Activated T-cell treated with anti-CD3 and anti-CD28 coated beads for 1 hour (primary cell): Measurements from ENCODE around the gene TLE6.
"Not testable (repeated sequence)": the region's sequence is repeated elsewhere in the genome, so short reads cannot be mapped to it uniquely, and the experiment has no call there.

Source experiments
- DNase-seq: peaks from one replicate; pipeline ENCODE4 v3.0.0-alpha.2; 2020; ENCODE audit warnings: low read depth

Gene TLE6

DNA sequence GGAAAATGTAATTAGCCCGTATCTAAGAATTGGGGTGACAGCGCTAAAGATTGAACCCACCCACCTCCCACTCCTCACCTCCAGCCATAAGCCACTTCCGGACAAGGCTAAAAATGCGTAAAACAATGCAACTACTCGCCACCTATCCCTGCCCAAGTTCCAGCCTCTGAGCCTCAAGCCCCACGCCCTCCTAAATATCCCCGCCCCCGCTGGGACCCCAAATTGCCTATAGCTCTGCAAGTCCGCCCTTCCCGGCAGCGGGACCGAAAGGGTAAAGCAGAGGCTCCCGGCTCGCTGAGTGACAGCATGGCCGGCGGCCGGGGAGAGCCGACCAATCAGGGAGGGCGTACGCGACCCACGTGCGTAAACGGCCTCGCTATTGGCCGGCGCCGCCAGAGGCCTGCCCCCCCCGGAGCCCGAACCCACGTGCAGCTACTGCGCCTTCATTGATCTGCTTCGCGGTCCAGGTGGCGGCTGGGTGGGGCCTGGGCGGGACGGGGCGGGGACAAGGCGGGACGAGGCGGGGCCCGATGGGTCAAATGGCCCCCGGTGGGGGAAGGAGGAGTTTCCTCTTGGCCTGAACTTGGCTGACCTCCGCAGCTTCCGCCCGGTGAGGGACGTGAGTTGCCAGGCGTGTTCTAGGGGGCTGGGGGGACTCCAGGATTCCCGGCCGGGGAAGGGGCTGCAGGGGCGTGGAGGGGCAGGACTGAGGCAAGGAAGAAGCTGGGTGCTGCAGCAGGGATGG, at the start of gene TLE6:
TSS of gene TLE6 (plus strand) at position 564 of the 745 bp plus-strand sequence. CDS start 670 bp downstream, outside the sequence.
- DNase-seq = peak; percentile 85

- no peak for DNase-seq
Measured at GRCh38 chr19:2933490-2933910, 43.9 kb upstream of the TLE6 start.

- DNase-seq = not testable (repeated sequence)
Measured at GRCh38 chr19:2935863-2936262, 41.5 kb upstream of the TLE6 start.

GRCh38 chr19:2942928-2943640, 34.3 kb upstream of the TLE6 start:
- no peak for DNase-seq

GRCh38 chr19:2944403-2944774, 33.0 kb upstream of the TLE6 start:
- DNase-seq = no peak

DNA sequence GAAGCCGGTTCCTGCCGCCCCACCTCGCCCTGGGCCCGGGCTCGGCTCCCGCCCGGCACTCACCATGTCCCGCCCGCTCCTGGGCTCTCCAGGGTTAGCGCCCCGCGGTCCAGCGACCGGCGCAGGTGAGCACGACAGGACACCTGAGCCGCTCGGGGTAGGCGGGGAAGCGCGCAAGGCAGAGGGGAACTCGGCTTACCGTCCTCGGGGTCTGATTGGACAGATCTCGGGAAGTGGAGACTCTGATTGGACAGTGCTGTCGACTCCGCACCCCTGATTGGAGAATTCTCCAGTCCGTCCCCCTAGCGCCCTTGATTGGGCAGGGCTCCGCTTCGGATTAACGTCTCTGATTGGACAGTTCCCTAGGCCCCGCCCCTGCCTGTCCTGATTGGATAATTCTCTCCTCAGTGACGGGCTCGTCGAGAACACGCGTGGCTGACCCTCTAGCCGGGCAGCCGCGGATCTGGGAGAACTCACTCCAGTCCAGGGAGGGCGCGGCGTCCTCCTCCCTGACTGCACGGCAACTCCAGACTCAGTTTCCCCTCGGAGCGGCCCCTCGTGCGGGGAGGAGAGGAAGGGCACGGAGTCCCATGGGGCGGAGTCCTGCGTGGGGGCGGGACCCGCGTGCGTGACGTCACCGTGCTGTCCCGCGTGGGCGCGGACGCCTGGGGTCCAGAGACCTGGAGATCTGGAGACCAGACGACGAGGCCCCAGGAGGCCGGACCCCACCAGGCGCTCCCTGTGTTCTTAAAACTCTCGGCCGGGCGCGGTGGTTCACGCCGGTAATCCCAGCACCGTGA, 32.4 kb upstream of the TLE6 start, which contains the start of gene ZNF77:
TSS of gene ZNF77 (minus strand) at position 197 of the 800 bp plus-strand sequence. CDS start at position 66, 131 bp downstream.
- peak; percentile 98 for DNase-seq

GRCh38 chr19:2945575-2946184, 31.7 kb upstream of the TLE6 start:
- no peak for DNase-seq

- no peak for DNase-seq
Measured at GRCh38 chr19:2949939-2950285, 27.5 kb upstream of the TLE6 start.

- DNase-seq = peak; percentile 100
Measured at GRCh38 chr19:2950286-2951124, 26.9 kb upstream of the TLE6 start.

DNA sequence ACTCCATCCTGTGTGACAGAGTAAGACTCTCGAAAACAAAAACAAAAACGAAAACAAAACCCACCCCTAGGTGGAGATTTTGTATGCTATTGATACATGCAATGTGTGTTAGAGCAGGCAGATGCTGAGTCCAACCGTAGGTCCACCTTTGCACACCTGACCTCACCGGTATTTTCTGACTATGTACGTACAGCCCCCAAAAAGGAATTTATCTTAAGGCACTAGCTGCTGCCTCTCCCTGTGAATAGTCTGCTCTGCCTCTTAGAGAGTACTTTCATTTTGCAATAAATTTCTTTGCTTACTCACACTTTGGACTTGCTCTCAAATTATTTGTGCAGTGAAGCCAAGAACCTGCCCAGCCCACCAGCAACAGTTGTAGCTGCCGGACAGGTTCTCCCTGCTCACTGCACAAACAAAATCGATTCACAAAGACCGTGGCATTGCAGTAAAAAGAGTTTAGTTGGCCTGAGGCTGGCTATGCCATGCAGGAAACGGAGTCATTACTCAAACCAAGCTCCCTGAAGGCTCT, 24.3 kb upstream of the TLE6 start:
- DNase-seq = no peak

DNA sequence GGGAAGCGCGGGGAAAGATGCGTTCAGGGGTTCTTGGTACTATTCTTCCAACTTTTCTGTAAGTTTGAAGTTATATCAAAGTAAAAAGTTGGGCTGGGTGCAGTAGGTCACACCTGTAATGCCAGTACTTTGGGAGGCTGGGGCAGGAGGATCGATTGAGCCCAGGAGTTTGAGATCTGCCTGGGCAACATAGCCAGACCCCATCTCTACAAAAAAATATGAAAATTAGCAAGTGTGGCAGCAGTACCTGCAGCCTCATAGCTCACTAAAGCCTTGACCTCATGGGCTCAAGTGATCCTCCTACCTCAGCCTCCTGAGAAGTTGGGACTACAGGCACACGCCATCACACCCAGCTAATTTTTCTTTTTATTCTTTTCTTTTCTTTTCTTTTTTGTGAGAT, 20.2 kb upstream of the TLE6 start:
- no peak for DNase-seq

DNA sequence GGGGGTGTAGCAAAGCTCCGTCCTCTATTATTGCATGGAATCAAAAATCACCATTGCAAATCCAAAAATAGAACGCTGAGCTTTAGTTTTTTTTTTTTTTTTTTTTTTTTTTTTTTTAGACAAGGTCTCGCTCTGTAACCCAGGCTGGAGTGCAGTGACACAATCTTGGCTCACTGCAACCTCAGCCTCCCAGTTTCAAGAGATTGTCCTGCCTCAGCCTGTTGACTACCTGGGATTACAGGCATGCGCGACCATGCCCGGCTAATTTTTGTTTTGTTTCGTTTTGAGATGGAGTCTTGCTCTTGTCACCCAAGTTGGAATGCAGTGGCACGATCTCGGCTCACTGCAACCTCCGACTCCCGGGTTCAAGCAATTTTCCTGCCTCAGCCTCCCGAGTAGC, 17.2 kb upstream of the TLE6 start:
- no peak for DNase-seq

DNA sequence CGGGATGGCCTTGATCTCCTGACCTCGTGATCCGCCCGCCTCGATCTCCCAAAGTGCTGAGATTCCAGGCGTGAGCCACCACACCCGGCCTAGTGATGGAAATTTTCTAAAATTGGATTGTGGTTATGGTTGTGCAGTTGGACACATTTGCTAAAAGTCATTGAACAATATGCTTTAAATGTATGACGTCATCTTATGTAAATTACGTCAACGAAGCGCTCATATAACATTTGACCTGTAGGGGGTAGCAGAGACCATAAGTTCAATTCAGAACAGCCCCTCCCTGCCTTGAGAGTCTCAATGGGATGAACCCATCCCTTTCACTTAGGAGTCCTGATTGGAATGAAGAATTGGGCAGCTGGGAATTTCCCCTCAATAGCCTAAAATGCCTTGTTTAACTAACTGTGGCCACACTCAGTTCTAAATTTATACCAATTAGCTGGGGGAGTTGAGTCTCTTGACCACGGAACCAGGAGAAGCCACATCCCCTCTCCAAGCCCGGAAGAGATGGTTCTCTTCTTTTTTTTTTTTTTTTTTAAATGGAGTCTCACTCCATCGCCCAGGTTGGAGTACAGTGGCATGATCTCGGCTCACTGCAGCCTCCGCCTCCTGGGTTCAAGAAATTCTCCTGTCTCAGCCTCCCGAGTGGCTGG, 15.2 kb upstream of the TLE6 start:
- peak; percentile 11 for DNase-seq

- DNase-seq = no peak
Measured at GRCh38 chr19:2963122-2963521, 14.2 kb upstream of the TLE6 start.

DNA sequence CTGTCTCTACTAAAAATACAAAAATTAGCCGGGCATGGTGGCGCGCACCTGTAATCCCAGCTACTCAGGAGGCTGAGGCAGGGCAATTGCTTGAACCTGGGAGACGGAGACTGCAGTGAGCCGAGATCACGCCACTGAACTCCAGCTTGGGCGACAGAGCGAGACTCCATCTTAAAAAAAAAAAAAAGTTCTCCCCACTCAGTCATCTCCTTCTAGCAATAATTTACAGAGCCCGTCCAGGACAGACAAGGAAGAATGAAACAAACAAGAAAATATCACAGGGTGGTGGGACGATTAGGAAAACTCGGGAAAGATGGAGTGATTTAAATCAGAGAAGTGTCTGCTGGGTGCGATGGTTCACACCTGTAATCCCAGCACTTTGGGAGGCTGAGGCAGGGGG, 13.7 kb upstream of the TLE6 start:
- DNase-seq = not testable (repeated sequence)

DNA sequence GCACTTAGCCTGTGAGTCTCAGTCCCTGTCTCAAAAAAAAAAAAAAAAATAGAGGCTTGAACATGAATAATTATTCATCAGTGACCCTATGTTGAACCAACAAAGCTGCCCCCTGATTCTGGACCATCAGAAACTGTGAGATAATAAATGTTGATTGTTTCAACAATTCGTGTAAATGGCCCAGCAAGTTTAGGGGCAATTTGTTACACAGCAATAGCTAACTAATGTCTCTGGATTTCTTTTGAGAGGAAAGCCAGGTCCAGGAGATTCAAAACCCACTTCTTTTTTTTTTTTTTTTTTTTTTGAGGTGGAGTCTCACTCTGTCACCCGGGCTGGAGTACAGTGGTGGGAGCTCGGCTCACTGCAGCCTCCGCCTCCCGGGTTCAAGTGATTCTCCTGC, 12.5 kb upstream of the TLE6 start:
- DNase-seq = no peak

GRCh38 chr19:2967972-2968371, 9.4 kb upstream of the TLE6 start:
- no peak for DNase-seq

DNA sequence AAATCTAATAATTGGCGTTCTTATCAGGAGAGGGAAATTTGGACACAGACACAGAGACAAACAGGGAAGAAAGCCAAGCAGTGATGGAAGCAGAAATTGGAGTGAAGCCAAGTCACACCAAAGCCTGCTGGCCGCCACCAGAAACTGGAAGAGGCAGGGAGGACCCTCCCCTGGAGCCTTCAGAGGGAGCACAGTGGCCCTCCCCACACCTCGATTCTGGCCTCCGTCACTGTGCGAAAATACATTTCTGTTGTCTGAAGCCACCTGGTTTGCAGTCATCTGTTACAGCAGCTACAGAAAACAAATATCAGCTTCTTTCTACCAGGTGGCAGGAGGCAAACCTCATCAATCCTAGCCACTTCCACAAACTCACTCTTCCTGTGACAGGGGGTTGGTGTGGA, 8.3 kb upstream of the TLE6 start:
- DNase-seq = no peak

GRCh38 chr19:2970201-2970835, 7.0 kb upstream of the TLE6 start:
- DNase-seq = no peak

GRCh38 chr19:2973229-2973628, 4.1 kb upstream of the TLE6 start:
- DNase-seq = no peak
